IMR-90 (cell line): Measurements from ENCODE around the gene PMS1. TPM values are rescaled to one million over a fixed set of nuclear protein-coding genes. Genes with fewer than 3 reads are reported as not detected.

ENCODE experiments used
- ATAC-seq: fragments of 200-7000 bp; cut with Tn5 transposase; 2 replicates; pipeline ENCODE4 v1.9.1; 2020; ENCODE audit warnings: low read depth, mild to moderate bottlenecking, moderate library complexity
- BruUV-seq: library from RNA; stranded (reverse); fragments of 400-500 nt; replicated peaks from 2 replicates; lab custom pipeline; 2021; lab: Mats Ljungman, UMichigan
- CTCF ChIA-PET: fragments of 300-600 bp; formaldehyde crosslinking; extraction: SDS; loops from one replicate; lab custom pipeline; 2021; ENCODE audit warnings: antibody characterized with exemption; lab: Yijun Ruan, JAX
- POLR2A ChIA-PET: fragments of 300-600 bp; sonication (Branson Sonifier 250); formaldehyde crosslinking; loops from one replicate; lab custom pipeline; 2022; ENCODE audit warnings: antibody characterized with exemption; ENCODE audit not compliant: unreplicated experiment; lab: Charles Lee
- DNase-seq: peaks from one replicate; pipeline ENCODE4 v3.0.0; 2013
- H2AFZ ChIP-seq: replicated peaks from 2 replicates; pipeline ENCODE3; 2013; ENCODE audit warnings: low read length, mild to moderate bottlenecking; ENCODE audit not compliant: poor library complexity
- H2AK5ac ChIP-seq: 2 replicates; pipeline ENCODE4 v1.6.1; 2013; ENCODE audit warnings: low read depth, low read length, inconsistent platforms
- H2AK9ac ChIP-seq: replicated peaks from 2 replicates; pipeline ENCODE3; 2013; ENCODE audit warnings: mild to moderate bottlenecking, low read depth, low read length, moderate library complexity; ENCODE audit not compliant: poor library complexity
- H2BK120ac ChIP-seq: 2 replicates; pipeline ENCODE4 v1.6.1; 2013; ENCODE audit warnings: low read depth, low read length, inconsistent platforms
- H2BK15ac ChIP-seq: 3 replicates; pipeline ENCODE4 v1.6.1; 2013; ENCODE audit warnings: low read depth, low read length, inconsistent platforms
- H2BK20ac ChIP-seq: 2 replicates; pipeline ENCODE4 v1.6.1; 2013; ENCODE audit warnings: low read depth, mild to moderate bottlenecking, inconsistent platforms, low read length, moderate library complexity
- H2BK5ac ChIP-seq: 2 replicates; pipeline ENCODE4 v1.6.1; 2013; ENCODE audit warnings: mild to moderate bottlenecking, low read depth, low read length, inconsistent platforms; ENCODE audit not compliant: poor library complexity, severe bottlenecking
- H3K14ac ChIP-seq: replicated peaks from 2 replicates; pipeline ENCODE4 v1.6.1; 2013; ENCODE audit warnings: low read depth, low read length, inconsistent platforms
- H3K18ac ChIP-seq: 2 replicates; pipeline ENCODE4 v1.6.1; 2013; ENCODE audit warnings: low read depth, low read length, control low read depth
- H3K23ac ChIP-seq: 2 replicates; pipeline ENCODE4 v1.6.1; 2013; ENCODE audit warnings: low read depth, low read length, inconsistent platforms
- H3K27ac ChIP-seq: 2 replicates; pipeline ENCODE4 v1.5.1; 2013; ENCODE audit warnings: mild to moderate bottlenecking, control low read depth, low read length; ENCODE audit not compliant: insufficient read depth
- H3K27me3 ChIP-seq: 2 replicates; pipeline ENCODE4 v1.6.1; 2013; ENCODE audit warnings: low read length; ENCODE audit not compliant: control insufficient read depth, insufficient read depth
- H3K36me3 ChIP-seq: 2 replicates; pipeline ENCODE4 v1.6.1; 2013; ENCODE audit warnings: low read length, mixed read lengths; ENCODE audit not compliant: control insufficient read depth, insufficient read depth
- H3K4ac ChIP-seq: 2 replicates; pipeline ENCODE4 v1.6.1; 2013; ENCODE audit warnings: low read depth, low read length, inconsistent platforms
- H3K4me1 ChIP-seq: 2 replicates; pipeline ENCODE4 v1.6.1; 2013; ENCODE audit warnings: low read length, mixed read lengths; ENCODE audit not compliant: control insufficient read depth, insufficient read depth
- H3K4me2 ChIP-seq: 2 replicates; pipeline ENCODE4 v1.6.1; 2013; ENCODE audit warnings: low read depth, mild to moderate bottlenecking, control low read depth, low read length, moderate library complexity
- H3K4me3 ChIP-seq: 2 replicates; pipeline ENCODE4 v1.5.1; 2013; ENCODE audit warnings: low read depth, mild to moderate bottlenecking, control low read depth, low read length, moderate library complexity; ENCODE audit not compliant: insufficient read depth
- H3K56ac ChIP-seq: 2 replicates; pipeline ENCODE4 v1.6.1; 2013; ENCODE audit warnings: low read length, inconsistent platforms; ENCODE audit not compliant: insufficient read depth; ENCODE audit errors: extremely low read depth
- H3K79me1 ChIP-seq, 2 experiments: 2 replicates each; pipeline ENCODE4 v1.6.1; 2013; ENCODE audit warnings: low read length in 2 of 2, inconsistent platforms in 1 of 2, low read depth in 1 of 2
- H3K9ac ChIP-seq: 2 replicates; pipeline ENCODE4 v1.6.1; 2013; ENCODE audit warnings: low read depth, low read length, control low read depth
- H3K9me1 ChIP-seq: 2 replicates; pipeline ENCODE4 v1.6.1; 2013; ENCODE audit warnings: low read length, inconsistent platforms; ENCODE audit not compliant: insufficient read depth
- H3K9me3 ChIP-seq: 2 replicates; pipeline ENCODE4 v1.6.1; 2013; ENCODE audit warnings: low read length; ENCODE audit not compliant: control insufficient read depth, insufficient read depth
- H4K20me1 ChIP-seq: 2 replicates; pipeline ENCODE4 v1.6.1; 2013; ENCODE audit warnings: low read length, inconsistent platforms; ENCODE audit not compliant: insufficient read depth
- H4K5ac ChIP-seq: 2 replicates; pipeline ENCODE4 v1.6.1; 2013; ENCODE audit warnings: mild to moderate bottlenecking, low read depth, low read length, control low read depth
- H4K8ac ChIP-seq, 2 experiments: 2 replicates each; pipeline ENCODE4 v1.6.1; 2013; ENCODE audit warnings: low read depth in 2 of 2, low read length in 2 of 2, control low read depth in 1 of 2, inconsistent platforms in 1 of 2
- H4K91ac ChIP-seq: 2 replicates; pipeline ENCODE4 v1.6.1; 2013; ENCODE audit warnings: low read depth, low read length, inconsistent platforms; ENCODE audit not compliant: insufficient read depth
- BHLHE40 ChIP-seq: fragments of 150-350 bp; IDR thresholded peaks from 2 replicates; pipeline ENCODE4 v1.6.1; 2016; ENCODE audit warnings: mild to moderate bottlenecking, low read depth, low read length
- CEBPB ChIP-seq: IDR thresholded peaks from 2 replicates; pipeline ENCODE4 v1.6.1; 2012; ENCODE audit warnings: low read depth, low read length, improper control_type of control experiment
- CHD1 ChIP-seq: IDR thresholded peaks from 2 replicates; pipeline ENCODE4 v1.6.1; 2012; ENCODE audit warnings: low read depth, low read length, improper control_type of control experiment
- ELK1 ChIP-seq: fragments of 150-350 bp; IDR thresholded peaks from 2 replicates; pipeline ENCODE4 v1.6.1; 2016; ENCODE audit warnings: low read depth, mild to moderate bottlenecking, low read length, moderate library complexity, borderline replicate concordance
- FOS ChIP-seq: fragments of 150-350 bp; IDR thresholded peaks from 2 replicates; pipeline ENCODE4 v1.6.1; 2016; ENCODE audit warnings: low read depth, low read length
- MAFK ChIP-seq: IDR thresholded peaks from 2 replicates; pipeline ENCODE4 v1.6.1; 2012; ENCODE audit warnings: low read depth, low read length, improper control_type of control experiment
- MAZ ChIP-seq: IDR thresholded peaks from 2 replicates; pipeline ENCODE4 v1.6.1; 2012; ENCODE audit warnings: low read depth, mild to moderate bottlenecking, low read length, improper control_type of control experiment, moderate library complexity, borderline replicate concordance
- MXI1 ChIP-seq: IDR thresholded peaks from 2 replicates; pipeline ENCODE4 v1.6.1; 2012; ENCODE audit warnings: low read depth, mild to moderate bottlenecking, low read length, moderate library complexity, borderline replicate concordance
- NFE2L2 ChIP-seq: fragments of 150-350 bp; IDR thresholded peaks from 2 replicates; pipeline ENCODE4 v1.6.1; 2016; ENCODE audit warnings: low read depth, mild to moderate bottlenecking, low read length
- POLR2A ChIP-seq: IDR thresholded peaks from 2 replicates; pipeline ENCODE4 v1.6.1; 2012; ENCODE audit warnings: mild to moderate bottlenecking, low read depth, low read length
- RAD21 ChIP-seq: IDR thresholded peaks from 2 replicates; pipeline ENCODE4 v1.6.1; 2012; ENCODE audit warnings: low read length, improper control_type of control experiment
- RCOR1 ChIP-seq: IDR thresholded peaks from 2 replicates; pipeline ENCODE4 v1.6.1; 2012; ENCODE audit warnings: mild to moderate bottlenecking, low read length, improper control_type of control experiment; ENCODE audit not compliant: insufficient replicate concordance
- RFX5 ChIP-seq: IDR thresholded peaks from 2 replicates; pipeline ENCODE4 v1.8.0; 2012; ENCODE audit warnings: low read depth, mild to moderate bottlenecking, low read length, moderate library complexity
- SMC3 ChIP-seq: fragments of 150-350 bp; IDR thresholded peaks from 2 replicates; pipeline ENCODE4 v1.6.1; 2016; ENCODE audit warnings: low read depth, mild to moderate bottlenecking, antibody characterized with exemption, low read length, moderate library complexity
- WGBS, 2 experiments: methylation state at CpG; one replicate each; pipeline versions ENCODE4 v1.1.5 to v1.1.7; 2013; ENCODE audit warnings: missing lambda C conversion rate in 2 of 2; ENCODE audit not compliant: insufficient read length in 1 of 2; ENCODE audit errors: extremely low coverage in 2 of 2; 5-methylcytosine and 5-hydroxymethylcytosine counted together
- dilution Hi-C: fragments of 300-500 bp; cut with HindIII; formaldehyde crosslinking; loops from one replicate; pipeline ENCODE4 v1.14.3; 2018; ENCODE audit warnings: low sequenced_read_pairs; ENCODE audit not compliant: unreplicated experiment
- in situ Hi-C: fragments of 300-500 bp; cut with MboI; formaldehyde crosslinking; loops from 3 replicates; pipeline ENCODE4 v1.14.3; 2019; ENCODE audit warnings: low sequenced_read_pairs, inconsistent platforms, mixed read lengths
- intact Hi-C: fragments of 100-400 bp; cut with micrococcal nuclease; formaldehyde crosslinking; loops from 2 replicates; pipeline ENCODE4 v1.10.0; 2022
- polyA plus RNA-seq, 3 experiments: library from polyadenylated mRNA; depleted of rRNA; stranded (reverse); fragments of >200 nt; gene quantifications; 2 replicates each; pipeline ENCODE4 v1.2.3, GENCODE V29; 2012; ENCODE audit warnings: low replicate concordance in 1 of 3
- total RNA-seq: library from RNA; depleted of rRNA; stranded (reverse); fragments of >200 nt; gene quantifications from 2 replicates; pipeline ENCODE4 v1.2.3, GENCODE V29; 2012
- TF ChIP-seq, protein P1 (sequence below): fragments of 150-350 bp; IDR thresholded peaks from 2 replicates; pipeline ENCODE4 v1.6.1; 2017; ENCODE audit warnings: mild to moderate bottlenecking, antibody characterized with exemption, low read length, low read depth
- TF ChIP-seq, protein P2 (sequence below): conservative IDR thresholded peaks from 2 replicates; pipeline ENCODE4 v1.5.1; 2012; ENCODE audit warnings: mild to moderate bottlenecking, low read depth, low read length, improper control_type of control experiment

Gene PMS1
- total and polyA plus RNA-seq, 2 of the 4 experiments (the other 2 are of a cell fraction), result 8.1 to 10.6 TPM

GRCh38 chr2:189876271-189876670 lies 92.0 kb downstream of the PMS1 start:
- CTCF ChIA-PET, result no interaction called here
- TF ChIP-seq NFE2L2 (no peak), CHD1 (no peak), POLR2A (no peak), CEBPB (no peak), MAZ (no peak), MAFK (no peak), BHLHE40 (no peak), RAD21 (no peak), RCOR1 (no peak), SMC3 (no peak), MXI1 (no peak), FOS (no peak), RFX5 (no peak), ELK1 (no peak)
- TF ChIP-seq, protein P1, sequence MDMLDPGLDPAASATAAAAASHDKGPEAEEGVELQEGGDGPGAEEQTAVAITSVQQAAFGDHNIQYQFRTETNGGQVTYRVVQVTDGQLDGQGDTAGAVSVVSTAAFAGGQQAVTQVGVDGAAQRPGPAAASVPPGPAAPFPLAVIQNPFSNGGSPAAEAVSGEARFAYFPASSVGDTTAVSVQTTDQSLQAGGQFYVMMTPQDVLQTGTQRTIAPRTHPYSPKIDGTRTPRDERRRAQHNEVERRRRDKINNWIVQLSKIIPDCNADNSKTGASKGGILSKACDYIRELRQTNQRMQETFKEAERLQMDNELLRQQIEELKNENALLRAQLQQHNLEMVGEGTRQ, result no peak
- TF ChIP-seq, protein P2, sequence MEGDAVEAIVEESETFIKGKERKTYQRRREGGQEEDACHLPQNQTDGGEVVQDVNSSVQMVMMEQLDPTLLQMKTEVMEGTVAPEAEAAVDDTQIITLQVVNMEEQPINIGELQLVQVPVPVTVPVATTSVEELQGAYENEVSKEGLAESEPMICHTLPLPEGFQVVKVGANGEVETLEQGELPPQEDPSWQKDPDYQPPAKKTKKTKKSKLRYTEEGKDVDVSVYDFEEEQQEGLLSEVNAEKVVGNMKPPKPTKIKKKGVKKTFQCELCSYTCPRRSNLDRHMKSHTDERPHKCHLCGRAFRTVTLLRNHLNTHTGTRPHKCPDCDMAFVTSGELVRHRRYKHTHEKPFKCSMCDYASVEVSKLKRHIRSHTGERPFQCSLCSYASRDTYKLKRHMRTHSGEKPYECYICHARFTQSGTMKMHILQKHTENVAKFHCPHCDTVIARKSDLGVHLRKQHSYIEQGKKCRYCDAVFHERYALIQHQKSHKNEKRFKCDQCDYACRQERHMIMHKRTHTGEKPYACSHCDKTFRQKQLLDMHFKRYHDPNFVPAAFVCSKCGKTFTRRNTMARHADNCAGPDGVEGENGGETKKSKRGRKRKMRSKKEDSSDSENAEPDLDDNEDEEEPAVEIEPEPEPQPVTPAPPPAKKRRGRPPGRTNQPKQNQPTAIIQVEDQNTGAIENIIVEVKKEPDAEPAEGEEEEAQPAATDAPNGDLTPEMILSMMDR, result no peak
- no peak overlapping the region for H4K8ac ChIP-seq
- dilution Hi-C loops (no loop called here), intact Hi-C loops (no loop called here), in situ Hi-C loops (no loop called here)
- H3K27me3 ChIP-seq, result no peaks in the 10 kb centered on the region
- no peaks in the 10 kb centered on the region for H3K9me3 ChIP-seq
- H3K4ac ChIP-seq, result no peak overlapping the region
- no peak for ATAC-seq
- H3K23ac ChIP-seq, result no peak overlapping the region
- no peak overlapping the region for H2AK9ac ChIP-seq
- H2BK15ac ChIP-seq, result no peak overlapping the region
- no peak overlapping the region for H3K18ac ChIP-seq
- H2AK5ac ChIP-seq, result no peak overlapping the region
- no peak overlapping the region for H2AFZ ChIP-seq
- H3K36me3 ChIP-seq, result peaks cover 2% of the 10 kb centered on the region; the same call in 1 of the 2 replicates
- no peak overlapping the region for H3K4me2 ChIP-seq
- no peak overlapping the region for H4K5ac ChIP-seq
- no peak overlapping the region for H3K56ac ChIP-seq
- no peaks in the 10 kb centered on the region for H3K9me1 ChIP-seq
- H3K4me3 ChIP-seq, result no peak overlapping the region
- no peak for DNase-seq
- H3K79me1 ChIP-seq, result no peaks in the 10 kb centered on the region
- H3K9ac ChIP-seq, result no peak overlapping the region
- H3K4me1 ChIP-seq, result no peaks in the 10 kb centered on the region
- no peak overlapping the region for H2BK5ac ChIP-seq
- no peak overlapping the region for H3K27ac ChIP-seq
- no peak overlapping the region for H2BK120ac ChIP-seq
- H4K91ac ChIP-seq, result no peak overlapping the region
- H4K20me1 ChIP-seq, result no peaks in the 10 kb centered on the region
- no peak overlapping the region for H3K14ac ChIP-seq
- no CpG with 5 or more reads among the region's 2 CpGs for WGBS, 2 experiments
- H2BK20ac ChIP-seq, result no peak overlapping the region
- POLR2A ChIA-PET, result no interaction called here
- BruUV-seq, result no TSS peak
